Naive thymus-derived CD8-positive, alpha-beta T cell (primary cell): ENCODE measurements around the gene IFNB1. TPM values are rescaled to one million over a fixed set of nuclear protein-coding genes. Genes with fewer than 3 reads are reported as not detected.
A peak's percentile ranks its signal among the peaks of the same experiment; 100 is the strongest.

Source experiments
- ATAC-seq, 2 donors: fragments of 150-1000 bp; cut with Tn5 transposase in 1 of 2; sonication (Bioruptor Pico), chemical (Tn5 transposase) in 1 of 2; 1 replicate in 1 of 2; 2 replicates in 1 of 2; pipeline ENCODE4 v1.10.0; 2021; ENCODE audit warnings: mild to moderate bottlenecking in 2 of 2, moderate library complexity in 2 of 2
- POLR2A ChIA-PET: fragments of 350-600 bp; sonication (Branson Sonifier 250); formaldehyde crosslinking; loops from one replicate; lab custom pipeline; 2021; ENCODE audit warnings: antibody characterized with exemption; lab: Charles Lee
- DNase-seq, 10 donors: peaks; one replicate each; pipeline versions ENCODE4 v3.0.0 to v3.0.0-alpha.2; 2020 to 2022
- H3K27ac Mint-ChIP-seq, 10 donors: one replicate each; pipeline ENCODE4 v1.8.0; 2020 to 2022; ENCODE audit warnings: mild to moderate bottlenecking in 10 of 10, mixed read lengths in 10 of 10, moderate library complexity in 4 of 10, inconsistent platforms in 1 of 10
- H3K27me3 Mint-ChIP-seq, 5 donors: one replicate each; pipeline ENCODE4 v1.8.0; 2021 to 2022; ENCODE audit warnings: mixed read lengths in 5 of 5
- H3K36me3 Mint-ChIP-seq, 3 donors: one replicate each; pipeline ENCODE4 v1.8.0; 2020 to 2022; ENCODE audit warnings: mixed read lengths in 3 of 3, mild to moderate bottlenecking in 2 of 3, inconsistent platforms in 1 of 3
- H3K4me1 Mint-ChIP-seq, 4 donors: one replicate each; pipeline ENCODE4 v1.8.0; 2021 to 2022; ENCODE audit warnings: mixed read lengths in 4 of 4
- H3K4me3 Mint-ChIP-seq, 10 donors: one replicate each; pipeline ENCODE4 v1.8.0; 2020 to 2022; ENCODE audit warnings: mild to moderate bottlenecking in 10 of 10, mixed read lengths in 10 of 10, moderate library complexity in 6 of 10, inconsistent platforms in 1 of 10
- H3K9me3 Mint-ChIP-seq, 9 donors: one replicate each; pipeline ENCODE4 v1.8.0; 2020 to 2022; ENCODE audit warnings: mixed read lengths in 9 of 9, mild to moderate bottlenecking in 3 of 9, inconsistent platforms in 1 of 9, moderate library complexity in 1 of 9
- polyA plus RNA-seq, 3 donors: library from polyadenylated mRNA; unstranded; fragments of 300-500 nt; fragmentation: Illumina TruSeq; gene quantifications; one replicate each; pipeline ENCODE4 v1.2.3, GENCODE V29; 2021
- total RNA-seq, 8 experiments: library from RNA in 2 of 8; stranded (reverse) in 2 of 8; gene quantifications; one replicate each; pipeline ENCODE4 v1.2.3 and lab custom pipeline; 2021 to 2026

IFNB1 gene
- total and polyA plus RNA-seq, 5 experiments from 2014 or later: not detected

- Mint-ChIP-seq H3K36me3 (no peaks in the 10 kb centered on the region), H3K4me3 (peak overlapping the region in 8 of 10 donors; percentile 2 to 72 (median 38)), H3K4me1 (peaks cover 18 to 24% (median 20%) of the 10 kb centered on the region in 4 donors), H3K27me3 (no peaks in the 10 kb centered on the region), H3K9me3 (no peaks in the 10 kb centered on the region), H3K27ac (peak overlapping the region in 8 of 10 donors; percentile 16 to 76 (median 30))
- POLR2A ChIA-PET: interaction anchor here (1.0 kb wide), 1 partner anchor 30 kb away, joined by 5 read pairs; the partner anchor contains the start of gene HACD4
- peak in 2 of 10 donors; percentile 27 to 31 for DNase-seq
- ATAC-seq: peak; percentile 53 to 58
Measured at GRCh38 chr9:21060919-21061561, 16.7 kb downstream of the IFNB1 start.

GRCh38 chr9:21056931-21057330 lies 20.8 kb downstream of the IFNB1 start:
- Mint-ChIP-seq H3K36me3 (no peaks in the 10 kb centered on the region), H3K4me1 (peaks cover 19 to 32% (median 22%) of the 10 kb centered on the region in 4 donors), H3K27me3 (no peaks in the 10 kb centered on the region), H3K4me3 (no peak overlapping the region), H3K27ac (no peak overlapping the region), H3K9me3 (peaks cover 0 to 2% (median 0%) of the 10 kb centered on the region in 9 donors)
- DNase-seq (no peak), ATAC-seq (no peak)
- POLR2A ChIA-PET: no interaction called here

GRCh38 chr9:21053851-21054250 lies 23.9 kb downstream of the IFNB1 start:
- H3K9me3 Mint-ChIP-seq: peaks cover 0 to 2% (median 0%) of the 10 kb centered on the region in 9 donors
- H3K27ac Mint-ChIP-seq: peak overlapping the region in 1 of 10 donors; percentile 75
- ATAC-seq (no peak), DNase-seq (no peak)
- POLR2A ChIA-PET: no interaction called here
- H3K36me3 Mint-ChIP-seq: peaks cover 0 to 4% (median 2%) of the 10 kb centered on the region in 3 donors
- H3K4me1 Mint-ChIP-seq: peaks cover 0 to 9% (median 5%) of the 10 kb centered on the region in 4 donors
- H3K4me3 Mint-ChIP-seq: no peak overlapping the region
- H3K27me3 Mint-ChIP-seq: peaks cover 0 to 2% (median 0%) of the 10 kb centered on the region in 5 donors

GRCh38 chr9:21047281-21047691 lies 30.5 kb downstream of the IFNB1 start:
- Mint-ChIP-seq H3K27ac (peak overlapping the region in 1 of 10 donors; percentile 51), H3K27me3 (peaks cover 0 to 6% (median 2%) of the 10 kb centered on the region in 5 donors), H3K9me3 (peaks cover 0 to 2% (median 0%) of the 10 kb centered on the region in 9 donors), H3K4me3 (peak overlapping the region in 1 of 10 donors; percentile 3), H3K36me3 (peaks cover 0 to 4% (median 3%) of the 10 kb centered on the region in 3 donors), H3K4me1 (peaks cover 4 to 9% (median 6%) of the 10 kb centered on the region in 4 donors)
- DNase-seq (no peak), ATAC-seq (no peak)
- POLR2A ChIA-PET: interaction anchor here (0.6 kb wide), 1 partner anchor 34 kb away, joined by 3 read pairs; no protein-coding TSS in a partner anchor

- ATAC-seq (no peak), DNase-seq (no peak)
- Mint-ChIP-seq H3K27ac (no peak overlapping the region), H3K36me3 (peaks cover 0 to 2% (median 0%) of the 10 kb centered on the region in 3 donors), H3K9me3 (no peaks in the 10 kb centered on the region), H3K4me1 (peaks cover 12 to 14% (median 13%) of the 10 kb centered on the region in 4 donors), H3K27me3 (peaks cover 0 to 6% (median 0%) of the 10 kb centered on the region in 5 donors), H3K4me3 (no peak overlapping the region)
- POLR2A ChIA-PET: no interaction called here
Measured at GRCh38 chr9:21043841-21044240, 33.9 kb downstream of the IFNB1 start.

GRCh38 chr9:21042466-21042865 lies 35.3 kb downstream of the IFNB1 start:
- DNase-seq (no peak), ATAC-seq (no peak)
- Mint-ChIP-seq H3K36me3 (peaks cover 0 to 2% (median 0%) of the 10 kb centered on the region in 3 donors), H3K4me1 (peaks cover 8 to 14% (median 12%) of the 10 kb centered on the region in 4 donors), H3K9me3 (no peaks in the 10 kb centered on the region), H3K27me3 (peaks cover 0 to 2% (median 0%) of the 10 kb centered on the region in 5 donors), H3K4me3 (no peak overlapping the region), H3K27ac (no peak overlapping the region)
- POLR2A ChIA-PET: no interaction called here

- POLR2A ChIA-PET: interaction anchor here (1.2 kb wide), 1 partner anchor 9 kb away, joined by 3 read pairs; no protein-coding TSS in a partner anchor
Measured at GRCh38 chr9:21039302-21039701, 38.4 kb downstream of the IFNB1 start.

DNA sequence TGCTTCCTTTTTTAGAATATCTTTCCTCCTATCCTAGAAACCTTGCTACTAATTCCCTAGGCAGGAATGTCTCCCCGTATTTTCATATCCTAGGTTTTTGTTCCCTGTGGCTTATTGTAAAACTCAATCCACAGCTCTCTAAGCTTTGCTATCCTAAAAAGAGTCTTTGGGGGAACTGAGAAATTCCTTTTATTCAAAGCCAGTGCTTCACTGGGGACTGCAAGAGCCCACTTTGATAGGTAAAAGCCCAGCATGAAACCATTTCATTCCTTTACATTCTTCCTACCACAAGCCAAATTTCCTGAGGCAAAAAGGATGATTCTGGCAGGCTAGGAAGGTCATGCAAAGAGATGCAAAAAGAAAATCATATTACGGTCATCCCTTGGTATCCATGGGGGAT lies 40.5 kb downstream of the IFNB1 start:
- Mint-ChIP-seq H3K27me3 (no peaks in the 10 kb centered on the region), H3K4me3 (no peak overlapping the region), H3K4me1 (peaks cover 12 to 24% (median 21%) of the 10 kb centered on the region in 4 donors), H3K9me3 (no peaks in the 10 kb centered on the region), H3K36me3 (no peaks in the 10 kb centered on the region), H3K27ac (no peak overlapping the region)
- POLR2A ChIA-PET: interaction anchor here (1.2 kb wide), 1 partner anchor 37 kb away, joined by 3 read pairs; no protein-coding TSS in a partner anchor
- DNase-seq (no peak), ATAC-seq (no peak)

More at GRCh38 chr9:21039302-21039701, 38.4 kb downstream of the IFNB1 start:
- no peak for ATAC-seq
- Mint-ChIP-seq H3K27ac (peak overlapping the region in 9 of 10 donors; percentile 2 to 89 (median 32)), H3K4me1 (peaks cover 6 to 9% (median 8%) of the 10 kb centered on the region in 4 donors), H3K9me3 (no peaks in the 10 kb centered on the region), H3K36me3 (no peaks in the 10 kb centered on the region), H3K27me3 (no peaks in the 10 kb centered on the region), H3K4me3 (peak overlapping the region in 5 of 10 donors; percentile 0 to 56 (median 5))
- no peak for DNase-seq

DNA sequence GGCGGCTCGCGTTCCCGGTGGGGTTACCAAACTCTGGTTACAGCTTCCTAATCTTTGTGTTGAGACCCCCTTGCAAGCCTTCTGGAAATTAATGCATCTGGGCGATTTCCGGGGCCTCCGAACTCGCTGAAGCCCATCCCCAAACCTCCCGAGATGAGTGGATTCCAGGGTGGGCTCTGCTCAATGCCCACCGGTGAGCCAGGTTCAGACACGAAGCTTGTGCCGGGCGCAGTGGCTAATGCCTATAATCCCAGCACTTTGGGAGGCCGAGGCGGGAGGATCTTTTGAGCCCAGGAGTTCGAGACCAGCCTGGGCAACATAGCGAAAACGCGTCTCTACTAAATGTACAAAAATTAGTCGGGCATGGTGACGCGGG lies 45.9 kb downstream of the IFNB1 start:
- POLR2A ChIA-PET: interaction anchor here (1.0 to 1.4 kb wide), 5 partner anchors 12 to 409 kb away, joined by 3 to 6 read pairs (median 4); partner anchors contain the start of gene MLLT3
- ATAC-seq: no peak
- Mint-ChIP-seq H3K27ac (peak overlapping the region in 8 of 10 donors; percentile 55 to 87 (median 76)), H3K4me1 (peaks cover 10 to 42% (median 24%) of the 10 kb centered on the region in 4 donors), H3K9me3 (no peaks in the 10 kb centered on the region), H3K27me3 (no peaks in the 10 kb centered on the region), H3K36me3 (peaks cover 0 to 11% (median 10%) of the 10 kb centered on the region in 3 donors), H3K4me3 (peak overlapping the region in 5 of 10 donors; percentile 74 to 88 (median 80))
- no peak for DNase-seq

DNA sequence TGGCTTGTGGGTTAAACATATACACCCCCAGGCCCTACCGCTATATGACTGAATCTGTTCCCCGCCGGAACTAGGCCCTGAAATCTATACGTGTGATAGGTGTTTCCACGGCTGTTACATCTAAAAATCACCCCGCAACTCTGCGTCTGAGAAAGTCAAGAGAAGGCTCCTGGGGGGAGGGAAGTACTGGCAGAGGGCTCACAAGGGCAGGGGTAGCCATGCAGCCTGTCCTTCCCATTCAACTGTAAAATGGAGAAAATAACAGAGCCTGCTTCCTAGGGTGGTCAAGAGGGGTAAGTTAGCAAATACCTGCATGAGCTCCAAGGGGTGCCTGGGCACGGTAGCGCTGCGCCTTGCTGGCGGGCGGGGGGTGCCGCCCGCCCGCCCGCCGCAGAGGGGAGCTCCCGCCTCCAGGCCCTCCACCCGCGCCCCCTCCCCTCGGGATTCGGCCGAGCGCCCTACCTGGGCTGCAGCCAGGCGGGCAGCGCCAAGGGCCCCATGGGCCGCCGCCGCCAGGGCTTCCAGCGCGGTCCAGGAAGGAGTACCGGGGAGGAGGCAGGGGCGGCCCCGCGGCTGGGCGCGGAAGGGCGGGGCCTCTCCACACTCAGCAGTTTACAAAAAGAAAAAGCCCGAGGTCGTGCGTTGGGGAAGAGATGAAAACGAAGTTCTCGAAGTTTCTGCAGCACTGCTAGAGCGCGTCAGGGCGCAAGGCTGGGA lies 46.5 kb downstream of the IFNB1 start, which contains the start of gene HACD4:
Gene HACD4, minus strand, starts transcription at position 550 of the 717 bp plus-strand sequence. Its CDS starts 50 bp downstream, at position 500.
- peak; percentile 50 to 76 (median 64) for DNase-seq
- no peaks in the 10 kb centered on the region for H3K9me3 Mint-ChIP-seq
- peaks cover 10 to 48% (median 29%) of the 10 kb centered on the region in 4 donors for H3K4me1 Mint-ChIP-seq
- H3K27me3 Mint-ChIP-seq: no peaks in the 10 kb centered on the region
- peak within 1 kb of the TSS in 7 of 10 donors; percentile 57 to 88 (median 79) for H3K4me3 Mint-ChIP-seq
- H3K36me3 Mint-ChIP-seq: peaks cover 0 to 16% (median 15%) of the 10 kb centered on the region in 3 donors
- H3K27ac Mint-ChIP-seq: peak within 1 kb of the TSS in 8 of 10 donors; percentile 55 to 88 (median 81)
- POLR2A ChIA-PET: interaction anchor here (0.8 to 1.5 kb wide), 9 partner anchors 8 to 409 kb away, joined by 3 to 6 read pairs (median 3); partner anchors contain the start of gene MLLT3
- ATAC-seq: peak; percentile 86 to 91

DNA sequence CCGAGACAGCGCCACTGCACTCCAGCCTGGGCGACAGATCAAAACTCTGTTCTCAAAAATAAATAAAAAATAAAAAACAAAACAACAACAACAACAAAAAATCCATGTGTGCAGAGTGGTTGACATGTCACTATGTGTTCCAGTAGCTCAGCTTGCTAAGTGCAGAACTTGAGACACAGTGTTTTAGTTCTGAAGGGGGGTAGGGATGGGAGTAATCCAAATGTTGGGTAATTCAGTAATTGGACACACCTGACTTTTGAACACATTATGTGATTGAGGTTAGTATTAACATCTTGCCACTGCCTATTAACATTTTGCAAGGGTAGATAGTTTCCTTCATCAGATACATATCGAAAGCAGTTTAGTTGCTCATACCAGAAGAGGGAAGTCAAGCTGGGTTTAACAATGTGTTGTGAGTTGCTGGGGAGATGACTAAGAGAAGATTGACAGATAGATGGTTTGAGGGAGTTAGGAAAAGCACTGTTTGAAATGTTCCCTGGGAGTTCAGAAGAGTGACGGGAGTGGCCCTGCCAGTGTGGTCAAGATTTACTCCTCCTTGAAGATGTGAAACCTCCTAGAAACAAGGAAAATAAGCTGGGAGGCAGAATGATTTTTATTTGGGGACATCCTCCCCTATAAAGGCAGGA lies 47.2 kb downstream of the IFNB1 start:
- Mint-ChIP-seq H3K4me1 (peaks cover 10 to 54% (median 36%) of the 10 kb centered on the region in 4 donors), H3K27ac (no peak overlapping the region), H3K9me3 (no peaks in the 10 kb centered on the region), H3K36me3 (peaks cover 0 to 24% (median 21%) of the 10 kb centered on the region in 3 donors), H3K4me3 (no peak overlapping the region), H3K27me3 (no peaks in the 10 kb centered on the region)
- POLR2A ChIA-PET: interaction anchor here (0.6 to 1.5 kb wide), 10 partner anchors 9 to 408 kb away, joined by 3 to 9 read pairs (median 4); partner anchors contain the start of gene MLLT3
- DNase-seq: peak in 4 of 10 donors; percentile 3 to 37 (median 35)
- ATAC-seq: peak; percentile 38 to 40
